ENCODE data around the gene EGLN2.
"Not testable (repeated sequence)": the region's sequence is repeated elsewhere in the genome, so short reads cannot be mapped to it uniquely, and the experiment has no call there.

EGLN2 gene

DNA sequence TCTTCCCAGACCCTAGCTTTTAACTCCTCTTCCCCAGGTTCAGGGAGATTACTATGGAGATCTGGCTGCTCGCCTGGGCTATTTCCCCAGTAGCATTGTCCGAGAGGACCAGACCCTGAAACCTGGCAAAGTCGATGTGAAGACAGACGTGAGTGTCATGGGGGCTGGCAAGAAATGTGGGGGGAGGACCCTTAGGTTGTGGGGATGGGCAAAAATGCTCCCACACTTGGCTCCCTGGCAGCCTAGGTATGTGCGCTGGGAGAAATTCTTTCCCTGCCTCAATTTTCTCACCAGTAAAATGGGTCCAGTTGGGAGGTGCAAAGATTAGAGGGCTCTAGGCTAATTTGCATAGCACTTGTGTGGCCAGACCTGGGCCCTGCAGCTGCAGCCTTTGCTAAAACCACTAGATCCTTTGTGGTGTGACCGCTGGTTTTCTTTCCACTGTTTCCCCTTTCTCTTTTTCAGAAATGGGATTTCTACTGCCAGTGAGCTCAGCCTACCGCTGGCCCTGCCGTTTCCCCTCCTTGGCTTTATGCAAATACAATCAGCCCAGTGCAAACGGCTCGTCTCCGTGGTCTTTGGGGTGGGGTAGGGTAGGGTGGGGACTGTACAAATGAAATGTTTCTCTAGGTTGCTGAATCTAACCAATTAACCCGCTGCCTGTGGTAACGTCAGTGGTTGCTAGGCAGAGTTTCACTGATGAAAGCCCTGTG lies 21.9 kb upstream of the EGLN2 start:
- peak; percentile 98 for DNase-seq

DNA sequence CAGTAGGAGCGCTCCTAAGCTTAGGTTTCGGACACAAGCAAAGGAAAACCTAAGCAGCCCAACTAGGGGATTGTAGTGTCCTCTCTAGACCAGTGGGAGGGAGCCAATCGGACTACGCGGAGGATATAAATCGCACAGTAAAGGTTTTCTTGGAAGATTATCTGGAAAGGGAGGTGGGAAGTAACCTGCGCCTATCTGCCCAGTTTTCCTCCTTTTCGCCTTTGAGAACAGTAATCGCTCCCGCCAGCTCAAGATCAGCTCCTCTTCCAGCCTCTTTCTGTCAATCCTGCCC lies 21.4 kb upstream of the EGLN2 start:
- no peak for DNase-seq

GRCh38 chr19:40777937-40778705 lies 20.9 kb upstream of the EGLN2 start, which contains the start of gene RAB4B:
RAB4B (plus strand) TSS chr19:40778247; CDS start chr19:40778376, 129 bp downstream.
- DNase-seq = peak; percentile 100

GRCh38 chr19:40778706-40779284 lies 20.2 kb upstream of the EGLN2 start:
- no peak for DNase-seq

- DNase-seq = no peak
Measured at GRCh38 chr19:40780582-40780981, 18.4 kb upstream of the EGLN2 start.

GRCh38 chr19:40781140-40781539 lies 17.9 kb upstream of the EGLN2 start:
- DNase-seq = no peak

- no peak for DNase-seq
Measured at GRCh38 chr19:40783711-40784110, 15.3 kb upstream of the EGLN2 start.

DNA sequence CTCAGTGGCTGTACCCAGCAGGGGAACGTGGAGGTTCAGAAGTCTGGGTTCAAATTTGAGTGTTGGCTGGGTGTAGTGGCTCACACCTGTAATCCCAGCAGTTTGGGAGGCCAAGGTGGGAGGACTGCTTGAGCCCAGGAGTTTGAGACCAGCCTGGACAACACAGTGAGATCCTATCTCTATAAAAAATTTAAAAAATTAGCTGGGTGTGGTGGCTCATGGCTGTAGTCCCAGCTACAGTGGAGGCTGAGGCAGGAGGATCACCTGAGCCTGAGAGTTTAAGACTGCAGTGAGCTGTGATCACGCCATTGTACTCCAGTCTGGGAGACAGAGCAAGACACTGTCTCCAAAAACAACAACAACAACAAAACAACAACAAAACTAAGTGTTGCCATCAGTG lies 14.8 kb upstream of the EGLN2 start:
- DNase-seq = not testable (repeated sequence)

- no peak for DNase-seq
Measured at GRCh38 chr19:40785526-40785925, 13.5 kb upstream of the EGLN2 start.

DNA sequence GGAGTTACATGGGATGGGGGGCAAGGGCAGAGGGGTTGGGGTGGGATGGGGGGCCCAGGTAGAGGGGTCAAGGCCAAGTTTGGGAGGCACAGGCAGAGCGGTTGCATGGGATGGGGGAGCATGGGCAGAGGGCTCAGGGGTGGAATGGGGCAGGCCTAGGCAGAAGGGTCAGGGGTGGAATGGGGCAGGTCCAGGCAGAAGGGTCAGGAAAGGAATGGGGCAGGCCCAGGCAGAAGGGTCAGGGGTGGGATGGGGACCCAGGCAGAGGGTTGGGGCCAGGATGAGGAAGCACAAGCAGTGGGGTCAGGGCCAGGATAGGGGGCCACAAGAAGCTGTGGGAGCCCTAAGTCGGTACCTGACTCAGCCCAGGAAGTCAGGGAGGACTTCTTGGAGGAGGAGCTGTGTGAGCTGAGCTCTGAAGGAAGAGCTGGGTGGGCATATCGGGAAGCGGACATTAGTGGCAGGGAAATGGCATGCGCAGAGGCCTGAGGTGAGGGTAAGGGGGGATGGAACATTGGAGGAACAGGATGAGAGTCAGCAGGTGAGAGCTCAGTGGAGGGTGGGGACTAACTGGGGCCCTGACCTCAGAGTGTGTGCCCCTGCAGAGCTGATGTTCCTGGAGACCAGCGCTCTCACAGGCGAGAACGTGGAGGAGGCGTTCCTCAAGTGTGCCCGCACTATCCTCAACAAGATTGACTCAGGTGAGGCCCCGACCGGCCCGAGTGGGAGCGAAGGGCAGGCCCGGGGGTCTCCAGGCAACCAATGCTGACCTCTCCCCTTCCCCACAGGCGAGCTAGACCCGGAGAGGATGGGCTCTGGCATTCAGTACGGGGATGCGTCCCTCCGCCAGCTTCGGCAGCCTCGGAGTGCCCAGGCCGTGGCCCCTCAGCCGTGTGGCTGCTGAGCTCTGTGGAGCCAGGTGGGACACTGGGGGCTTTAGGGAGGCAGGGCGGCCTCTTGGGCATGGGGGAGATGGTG lies 12.6 kb upstream of the EGLN2 start:
- DNase-seq = no peak

- DNase-seq = no peak
Measured at GRCh38 chr19:40791349-40791748, 7.6 kb upstream of the EGLN2 start.

DNA sequence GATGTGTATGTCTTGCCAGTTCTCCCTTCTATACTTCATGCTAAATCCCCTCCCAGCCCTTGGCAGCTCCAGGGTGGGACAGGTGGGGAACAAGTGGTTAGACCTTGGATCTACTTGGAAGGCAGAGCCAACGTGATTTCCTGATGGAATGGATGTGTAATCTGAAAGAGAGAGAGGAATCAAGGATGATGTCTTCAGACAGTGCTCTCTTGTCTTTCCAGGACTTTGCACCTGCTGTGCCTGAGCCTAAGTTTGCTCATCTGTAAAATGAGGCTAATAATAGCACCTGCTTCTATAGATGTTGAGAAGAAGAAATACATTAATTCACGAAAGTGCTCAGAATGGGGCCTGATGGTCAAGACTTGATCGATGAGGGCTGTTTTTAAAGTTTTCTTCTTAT lies 7.0 kb upstream of the EGLN2 start:
- no peak for DNase-seq

DNA sequence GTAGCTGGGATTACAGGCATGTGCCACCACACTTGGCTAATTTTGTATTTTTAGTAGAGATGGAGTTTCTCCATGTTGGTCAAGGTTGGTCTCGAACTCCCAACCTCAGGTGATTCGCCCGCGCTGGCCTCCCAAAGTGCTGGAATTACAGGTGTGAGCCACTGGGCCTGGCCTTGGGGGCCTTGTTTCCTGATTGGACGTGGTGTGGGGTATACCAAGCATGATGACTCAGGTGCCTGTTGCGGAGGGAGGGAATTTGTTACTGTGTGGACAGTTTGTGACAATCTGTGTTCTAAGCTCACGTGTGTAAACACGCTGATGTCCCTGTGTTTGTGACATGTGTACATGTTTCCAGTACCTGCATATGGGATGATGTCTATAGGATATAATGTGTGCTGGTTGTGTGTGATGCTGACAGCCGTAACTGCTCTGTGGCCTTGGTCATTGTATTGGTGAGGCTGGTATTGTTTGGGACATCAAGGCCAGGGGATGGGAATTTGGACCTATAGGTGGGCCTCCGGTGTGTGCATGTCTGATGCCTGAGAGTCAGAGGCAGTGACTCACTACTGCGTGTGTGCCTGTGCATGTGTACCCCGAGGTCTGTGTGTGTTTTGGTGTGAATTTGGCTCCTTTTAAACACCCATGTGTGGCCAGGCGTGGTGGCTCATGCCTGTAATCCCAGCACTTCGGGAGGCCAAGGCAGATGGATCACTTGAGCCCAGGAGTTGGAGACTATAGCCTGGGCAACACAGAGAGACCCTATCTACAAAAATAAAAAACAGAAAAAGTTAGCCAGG lies 1.6 kb upstream of the EGLN2 start:
- no peak for DNase-seq

GRCh38 chr19:40797963-40798682 lies 868 bp upstream of the EGLN2 start:
- peak; percentile 78 for DNase-seq

- no peak for DNase-seq
Measured at GRCh38 chr19:40799558-40800338, 757 bp downstream of the EGLN2 start.

GRCh38 chr19:40800339-40800996 lies 1.5 kb downstream of the EGLN2 start:
- no peak for DNase-seq

GRCh38 chr19:40800997-40801377 lies 2.0 kb downstream of the EGLN2 start:
- no peak for DNase-seq

DNA sequence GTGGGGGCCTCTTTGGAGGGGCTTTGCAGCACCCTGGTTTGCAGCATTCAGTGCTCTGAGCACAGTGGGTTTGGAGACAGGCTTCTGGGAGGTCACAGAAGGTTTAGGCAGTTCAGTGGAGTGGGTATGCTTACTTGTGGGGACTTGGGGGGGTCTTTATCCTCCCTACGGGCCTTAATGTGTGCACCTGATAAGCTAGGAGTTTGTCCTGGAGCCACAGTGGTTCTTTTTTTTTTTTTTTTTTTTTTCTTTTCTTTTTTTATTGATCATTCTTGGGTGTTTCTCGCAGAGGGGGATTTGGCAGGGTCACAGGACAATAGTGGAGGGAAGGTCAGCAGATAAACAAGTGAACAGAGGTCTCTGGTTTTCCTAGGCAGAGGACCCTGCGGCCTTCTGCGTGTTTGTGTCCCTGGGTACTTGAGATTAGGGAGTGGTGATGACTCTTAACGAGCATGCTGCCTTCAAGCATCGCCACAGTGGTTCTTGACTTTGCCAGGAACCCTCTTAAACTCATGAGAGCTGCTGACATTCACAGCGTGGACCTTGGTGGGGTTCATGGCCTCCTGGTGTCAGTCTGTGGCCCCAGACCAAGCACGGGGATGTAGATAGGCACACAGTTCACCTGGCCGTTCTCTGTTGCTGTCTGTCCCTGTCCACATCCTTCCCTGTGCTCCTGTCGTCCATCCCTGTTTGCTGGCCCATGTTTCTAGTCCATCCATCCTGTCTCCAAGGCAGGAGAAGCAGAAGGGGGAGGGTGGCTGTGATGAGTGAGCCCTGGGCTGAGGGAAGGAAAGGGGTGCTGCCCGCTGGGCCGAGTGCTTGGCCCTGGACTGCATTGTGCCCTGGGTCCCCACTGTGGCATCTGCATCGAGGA lies 2.7 kb downstream of the EGLN2 start:
- no peak for DNase-seq
